ENCODE data around the gene SPATC1L.

SPATC1L gene

GRCh38 chr21:46116776-46117585 lies 67.3 kb downstream of the SPATC1L start:
- TF ChIP-seq CTCF (IDR thresholded peaks at IDR 0.05; ENCODE audit: low read depth, low read length), result no peak
- no peak for DNase-seq (ENCODE audit: extremely low read depth, low read depth)

GRCh38 chr21:46116189-46116775 lies 68.0 kb downstream of the SPATC1L start:
- TF ChIP-seq CTCF (IDR thresholded peaks at IDR 0.05; ENCODE audit: low read depth, low read length), result no peak
- no peak for DNase-seq (ENCODE audit: extremely low read depth, low read depth)

- DNase-seq (ENCODE audit: extremely low read depth, low read depth), result no peak
Observed at GRCh38 chr21:46115441-46116188, 68.6 kb downstream of the SPATC1L start.

GRCh38 chr21:46114963-46115362 lies 69.3 kb downstream of the SPATC1L start:
- no peak for DNase-seq (ENCODE audit: extremely low read depth, low read depth)
- no peak for TF ChIP-seq CTCF (IDR thresholded peaks at IDR 0.05; ENCODE audit: low read depth, low read length)

More at GRCh38 chr21:46115441-46116188, 68.6 kb downstream of the SPATC1L start:
- TF ChIP-seq CTCF (IDR thresholded peaks at IDR 0.05; ENCODE audit: low read depth, low read length), result no peak

- DNase-seq (ENCODE audit: extremely low read depth, low read depth), result no peak
Observed at GRCh38 chr21:46113497-46114176, 70.6 kb downstream of the SPATC1L start.

GRCh38 chr21:46112725-46113215 lies 71.5 kb downstream of the SPATC1L start:
- TF ChIP-seq CTCF (IDR thresholded peaks at IDR 0.05; ENCODE audit: low read depth, low read length), result no peak
- no peak for DNase-seq (ENCODE audit: extremely low read depth, low read depth)

More at GRCh38 chr21:46113497-46114176, 70.6 kb downstream of the SPATC1L start:
- TF ChIP-seq CTCF (IDR thresholded peaks at IDR 0.05; ENCODE audit: low read depth, low read length), result no peak
